ENCODE data around the gene DMPK. TPM values are rescaled to one million over a fixed set of nuclear protein-coding genes. Genes with fewer than 3 reads are reported as not detected.

DMPK gene
- total and polyA plus RNA-seq, 2 experiments from 2014 or later, result 15.3 to 26.6 TPM

- H3K79me2 ChIP-seq (ENCODE audit: insufficient read depth), result no peaks in the 10 kb centered on the region
Measured at GRCh38 chr19:45816236-45817009, 34.1 kb upstream of the DMPK start.

GRCh38 chr19:45815481-45816216 lies 33.4 kb upstream of the DMPK start:
- H3K36me3 ChIP-seq (ENCODE audit: low read depth), result no peaks in the 10 kb centered on the region
- H3F3A ChIP-seq (ENCODE audit: insufficient read depth), result no peaks in the 10 kb centered on the region
- no peak overlapping the region for H3K4me3 ChIP-seq
- no peak overlapping the region for H3K27ac ChIP-seq
- H3K79me2 ChIP-seq (ENCODE audit: insufficient read depth), result no peaks in the 10 kb centered on the region
- WGBS, 2 experiments (ENCODE audit: low coverage in 1 of 2, low lambda C conversion rate in 2 of 2, missing lambda C conversion rate in 2 of 2), result 44 to 51% methylated on average over 17 to 44 of the region's 44 CpGs
- H3K9me2 ChIP-seq (ENCODE audit: insufficient read depth), result no peaks in the 10 kb centered on the region
- no peaks in the 10 kb centered on the region for H3K4me1 ChIP-seq (ENCODE audit: insufficient read depth)
- no peak overlapping the region for H3K9ac ChIP-seq
- in situ Hi-C loops (cut with MboI), result no loop called here
- no peak overlapping the region for H2AFZ ChIP-seq
- no peak for DNase-seq
- H3K27me3 ChIP-seq (replicated peaks; ENCODE audit: insufficient read depth), result no peaks in the 10 kb centered on the region
- no peaks in the 10 kb centered on the region for H4K20me1 ChIP-seq (ENCODE audit: insufficient read depth)
- no peaks in the 10 kb centered on the region for H3K9me3 ChIP-seq (ENCODE audit: low read depth)
- H3K4me2 ChIP-seq (ENCODE audit: unreplicated experiment), result no peak overlapping the region
- no peak for TF ChIP-seq EZH2phosphoT487 (IDR thresholded peaks at IDR 0.05; ENCODE audit: insufficient read depth, low read depth)
- no peak for TF ChIP-seq EZH2 (IDR thresholded peaks at IDR 0.05; ENCODE audit: insufficient read depth, poor library complexity, severe bottlenecking)

More at GRCh38 chr19:45816236-45817009, 34.1 kb upstream of the DMPK start:
- no peak for DNase-seq
- WGBS, 2 experiments (ENCODE audit: low coverage in 1 of 2, low lambda C conversion rate in 2 of 2, missing lambda C conversion rate in 2 of 2), result 79 to 94% methylated on average over 11 to 18 of the region's 18 CpGs
- H3K9me3 ChIP-seq (ENCODE audit: low read depth), result no peaks in the 10 kb centered on the region
- in situ Hi-C loops (cut with MboI), result no loop called here
- H4K20me1 ChIP-seq (ENCODE audit: insufficient read depth), result no peaks in the 10 kb centered on the region
- no peaks in the 10 kb centered on the region for H3K4me1 ChIP-seq (ENCODE audit: insufficient read depth)
- no peaks in the 10 kb centered on the region for H3K36me3 ChIP-seq (ENCODE audit: low read depth)
- H3K4me3 ChIP-seq, result no peak overlapping the region
- no peaks in the 10 kb centered on the region for H3F3A ChIP-seq (ENCODE audit: insufficient read depth)
- TF ChIP-seq EZH2 (IDR thresholded peaks at IDR 0.05; ENCODE audit: insufficient read depth, poor library complexity, severe bottlenecking) (no peak), EZH2phosphoT487 (IDR thresholded peaks at IDR 0.05; ENCODE audit: insufficient read depth, low read depth) (no peak)
- H2AFZ ChIP-seq, result no peak overlapping the region
- H3K9ac ChIP-seq, result no peak overlapping the region
- H3K4me2 ChIP-seq (ENCODE audit: unreplicated experiment), result no peak overlapping the region
- H3K27ac ChIP-seq, result no peak overlapping the region
- H3K9me2 ChIP-seq (ENCODE audit: insufficient read depth), result no peaks in the 10 kb centered on the region
- no peaks in the 10 kb centered on the region for H3K27me3 ChIP-seq (replicated peaks; ENCODE audit: insufficient read depth)

- in situ Hi-C loops (cut with MboI), result no loop called here
- peaks cover 6% of the 10 kb centered on the region; the same call in 1 of the 2 replicates for H3K4me1 ChIP-seq (ENCODE audit: insufficient read depth)
- WGBS, 2 experiments (ENCODE audit: low coverage in 1 of 2, low lambda C conversion rate in 2 of 2, missing lambda C conversion rate in 2 of 2), result 73 to 79% methylated on average over 29 to 40 of the region's 40 CpGs
- no peaks in the 10 kb centered on the region for H3K9me3 ChIP-seq (ENCODE audit: low read depth)
- no peak within 1 kb of the TSS for H3K9ac ChIP-seq
- H3K4me3 ChIP-seq, result no peak within 1 kb of the TSS
- no peak for DNase-seq
- no peaks in the 10 kb centered on the region for H3K9me2 ChIP-seq (ENCODE audit: insufficient read depth)
- no peak within 1 kb of the TSS for H3K4me2 ChIP-seq (ENCODE audit: unreplicated experiment)
- H3K27ac ChIP-seq, result no peak within 1 kb of the TSS
- no peaks in the 10 kb centered on the region for H4K20me1 ChIP-seq (ENCODE audit: insufficient read depth)
- no peaks in the 10 kb centered on the region for H3F3A ChIP-seq (ENCODE audit: insufficient read depth)
- no peaks in the 10 kb centered on the region for H3K36me3 ChIP-seq (ENCODE audit: low read depth)
- TF ChIP-seq EZH2 (IDR thresholded peaks at IDR 0.05; ENCODE audit: insufficient read depth, poor library complexity, severe bottlenecking), result no peak
- TF ChIP-seq EZH2phosphoT487 (IDR thresholded peaks at IDR 0.05; ENCODE audit: insufficient read depth, low read depth), result no peak
- no peaks in the 10 kb centered on the region for H3K27me3 ChIP-seq (replicated peaks; ENCODE audit: insufficient read depth)
- no peaks in the 10 kb centered on the region for H3K79me2 ChIP-seq (ENCODE audit: insufficient read depth)
- H2AFZ ChIP-seq, result no peak within 1 kb of the TSS
Measured at GRCh38 chr19:45814851-45815480, 32.7 kb upstream of the DMPK start, which contains the start of gene RSPH6A. Gene RSPH6A (minus strand): TSS chr19:45815308. CDS start chr19:45815176, 132 bp downstream.

- H3K4me3 ChIP-seq, result no peak overlapping the region
- H3K79me2 ChIP-seq (ENCODE audit: insufficient read depth), result no peaks in the 10 kb centered on the region
- H3K36me3 ChIP-seq (ENCODE audit: low read depth), result no peaks in the 10 kb centered on the region
- in situ Hi-C loops (cut with MboI), result no loop called here
- H3K4me2 ChIP-seq (ENCODE audit: unreplicated experiment), result no peak overlapping the region
- no peaks in the 10 kb centered on the region for H3F3A ChIP-seq (ENCODE audit: insufficient read depth)
- no peaks in the 10 kb centered on the region for H3K9me3 ChIP-seq (ENCODE audit: low read depth)
- DNase-seq, result peak; percentile 32
- WGBS, 2 experiments (ENCODE audit: low coverage in 1 of 2, low lambda C conversion rate in 2 of 2, missing lambda C conversion rate in 2 of 2), result 74 to 79% methylated on average over 11 to 12 of the region's 12 CpGs
- H4K20me1 ChIP-seq (ENCODE audit: insufficient read depth), result no peaks in the 10 kb centered on the region
- no peaks in the 10 kb centered on the region for H3K9me2 ChIP-seq (ENCODE audit: insufficient read depth)
- no peaks in the 10 kb centered on the region for H3K27me3 ChIP-seq (replicated peaks; ENCODE audit: insufficient read depth)
- TF ChIP-seq EZH2 (IDR thresholded peaks at IDR 0.05; ENCODE audit: insufficient read depth, poor library complexity, severe bottlenecking) (no peak), EZH2phosphoT487 (IDR thresholded peaks at IDR 0.05; ENCODE audit: insufficient read depth, low read depth) (no peak)
- no peak overlapping the region for H3K27ac ChIP-seq
- no peak overlapping the region for H2AFZ ChIP-seq
- peaks cover 13% of the 10 kb centered on the region for H3K4me1 ChIP-seq (ENCODE audit: insufficient read depth)
- no peak overlapping the region for H3K9ac ChIP-seq
Measured at GRCh38 chr19:45814166-45814780, 32.0 kb upstream of the DMPK start.
